ENCODE results near the gene GGTLC2. TPM values are rescaled to one million over a fixed set of nuclear protein-coding genes. Genes with fewer than 3 reads are reported as not detected.

GGTLC2 gene
- total RNA-seq, 1 donor from 2014 or later = not detected

DNA sequence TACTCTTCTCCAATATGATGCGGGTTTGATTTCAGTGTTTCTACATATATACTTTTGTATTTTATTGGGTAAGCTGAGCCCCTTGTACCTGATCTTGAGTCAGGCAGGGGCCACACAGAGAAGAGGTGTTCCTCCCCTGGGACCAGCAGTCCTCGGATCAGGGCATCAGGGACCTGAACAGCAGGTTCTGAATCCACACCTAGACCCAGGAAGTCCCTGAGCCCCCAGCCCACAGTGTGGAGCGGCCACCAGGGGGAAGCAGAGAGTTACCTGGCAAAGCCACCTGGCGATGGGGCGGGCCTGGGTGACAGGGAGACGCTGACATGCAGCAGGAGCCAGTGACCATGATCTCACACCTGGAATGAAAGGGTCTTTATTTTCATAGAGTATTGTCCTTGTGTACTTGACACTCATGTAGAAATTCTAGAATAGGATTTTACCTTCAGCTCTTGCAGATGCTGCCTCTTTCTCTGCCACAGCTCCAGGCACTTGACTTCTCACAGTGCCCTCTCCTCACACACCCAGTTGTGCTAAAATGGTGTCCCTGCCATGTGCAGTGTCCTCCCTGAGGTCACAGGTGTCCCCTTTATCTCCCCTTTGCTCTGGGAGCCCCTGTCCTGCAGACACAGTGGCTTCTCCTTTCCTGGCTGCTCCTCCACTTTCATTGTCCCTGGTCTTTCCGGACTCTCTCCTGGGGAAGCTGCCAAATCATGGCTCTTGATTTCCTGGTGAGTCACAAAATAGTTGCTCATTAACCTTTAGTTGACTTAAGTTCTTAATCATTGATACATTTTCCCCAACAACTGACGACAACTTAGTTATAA is 48.5 kb downstream of the GGTLC2 start:
- ATAC-seq = peak; percentile 71

DNA sequence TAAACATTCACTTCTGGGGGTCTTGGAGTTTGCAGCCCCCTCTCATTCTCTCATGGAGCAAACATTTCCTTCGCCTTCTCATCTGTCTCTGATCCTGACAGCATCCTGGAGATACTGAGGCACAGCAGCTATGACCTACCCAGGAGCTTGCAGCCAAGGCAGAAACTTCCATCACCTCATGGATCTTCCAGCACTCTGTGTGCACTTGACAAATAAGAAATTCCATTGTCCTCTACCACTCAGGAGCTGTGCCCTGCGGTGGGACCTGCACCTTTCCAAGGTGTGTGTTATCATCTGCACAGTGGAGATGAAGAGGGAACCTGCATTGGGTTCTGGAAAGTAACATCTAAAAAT is 49.1 kb downstream of the GGTLC2 start:
- no peak for ATAC-seq

DNA sequence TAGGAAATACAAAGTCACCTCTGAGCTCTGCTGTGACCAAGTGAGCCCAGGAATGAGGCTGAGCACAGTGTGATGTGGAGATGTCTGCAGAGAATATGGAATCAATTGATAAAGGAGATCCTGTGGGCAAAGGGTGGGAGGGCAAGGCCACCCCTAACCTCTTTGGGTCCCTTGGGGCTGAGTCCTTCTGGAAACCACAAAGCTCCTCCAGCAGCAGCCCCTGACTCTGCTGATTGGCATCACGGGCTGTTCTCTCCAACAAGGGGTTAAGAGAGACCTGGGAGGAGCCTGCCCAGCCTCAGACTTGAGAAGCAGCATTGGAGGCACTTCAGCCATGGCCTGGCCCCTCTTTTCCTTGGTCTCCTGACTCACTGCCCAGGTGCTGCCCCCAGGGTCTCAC is 49.7 kb downstream of the GGTLC2 start:
- ATAC-seq = no peak

DNA sequence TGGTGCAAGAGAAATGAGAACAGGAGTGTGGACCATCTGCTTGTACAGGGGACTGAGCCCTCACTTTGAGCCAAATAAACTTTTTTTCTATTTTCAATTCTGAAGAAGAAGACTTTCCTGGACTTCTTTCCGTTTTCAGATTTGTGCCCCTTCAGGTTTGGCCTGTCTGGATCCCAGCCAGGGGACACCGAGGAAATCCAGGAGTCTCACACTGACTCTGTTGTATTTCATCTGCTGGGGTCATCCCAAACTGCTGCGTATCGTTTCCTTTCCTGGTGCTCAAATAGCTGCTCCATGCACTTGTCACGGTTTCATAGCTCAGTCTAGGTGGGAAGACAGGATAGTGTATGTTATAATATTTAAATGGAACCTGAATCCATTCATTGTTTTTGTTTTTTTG is 51.7 kb downstream of the GGTLC2 start:
- no peak for ATAC-seq

Other genes with a start within 250 kb of the GGTLC2 start
- gene ZNF280B, start 135.9 kb upstream of the GGTLC2 start, total RNA-seq = 0.04 TPM
- not detected for gene ZNF280A, start 124.3 kb upstream of the GGTLC2 start, total RNA-seq
- gene PRAME, start 85.3 kb upstream of the GGTLC2 start, total RNA-seq = not detected
- 1.8 TPM for gene IGLL5, start 243.2 kb downstream of the GGTLC2 start, total RNA-seq